ENCODE data around the gene TAF13.

GRCh38 chr1:109083501-109083900, 7.7 kb upstream of the TAF13 start:
- TF ChIP-seq CTCF (IDR thresholded peaks at IDR 0.05; ENCODE audit: low read length) (no peak), EZH2phosphoT487 (IDR thresholded peaks at IDR 0.05; ENCODE audit: low read length) (no peak)

All from MM.1S (cell line).